Naive thymus-derived CD4-positive, alpha-beta T cell (primary cell): ENCODE measurements around the gene WNT4. TPM values are rescaled to one million over a fixed set of nuclear protein-coding genes. Genes with fewer than 3 reads are reported as not detected.

ENCODE experiments used
- ATAC-seq: fragments of 150-1000 bp; cut with Tn5 transposase; 2 replicates; pipeline ENCODE4 v1.10.0; 2021; ENCODE audit warnings: mild to moderate bottlenecking, moderate library complexity
- CTCF ChIA-PET: fragments of 350-600 bp; sonication (Branson Sonifier 250); formaldehyde crosslinking; loops from one replicate; lab custom pipeline; 2021; ENCODE audit warnings: antibody characterized with exemption; lab: Charles Lee
- POLR2A ChIA-PET: fragments of 350-600 bp; sonication (Branson Sonifier 250); formaldehyde crosslinking; loops from one replicate; lab custom pipeline; 2021; ENCODE audit warnings: antibody characterized with exemption, inconsistent platforms; lab: Charles Lee
- DNase-seq, 9 donors: peaks; one replicate each; pipeline versions ENCODE4 v3.0.0 to v3.0.0-alpha.2; 2020 to 2022; ENCODE audit warnings: mixed read lengths in 1 of 9
- H3K27ac ChIP-seq: one replicate; pipeline ENCODE4 v1.7.0; 2013; ENCODE audit warnings: mild to moderate bottlenecking, low read depth, low read length, moderate library complexity
- H3K27me3 ChIP-seq, 2 donors: one replicate each; pipeline ENCODE4 v1.7.0; 2013; ENCODE audit warnings: low read length in 2 of 2, mild to moderate bottlenecking in 2 of 2, moderate library complexity in 2 of 2; ENCODE audit not compliant: control insufficient read depth in 2 of 2, insufficient read depth in 2 of 2
- H3K36me3 ChIP-seq, 3 experiments: 1 replicate in 2 of 3; 2 replicates in 1 of 3; pipeline ENCODE4 v1.7.0; 2013; ENCODE audit warnings: low read length in 3 of 3, mild to moderate bottlenecking in 3 of 3, moderate library complexity in 1 of 3; ENCODE audit not compliant: insufficient read depth in 3 of 3, control insufficient read depth in 2 of 3
- H3K4me1 ChIP-seq, 2 donors: one replicate each; pipeline ENCODE4 v1.7.0; 2013; ENCODE audit warnings: low read length in 2 of 2, mild to moderate bottlenecking in 2 of 2, moderate library complexity in 1 of 2; ENCODE audit not compliant: control insufficient read depth in 2 of 2, insufficient read depth in 2 of 2
- H3K4me3 ChIP-seq: 2 replicates; pipeline ENCODE4 v1.7.0; 2013; ENCODE audit warnings: mild to moderate bottlenecking, low read length
- H3K9me3 ChIP-seq, 3 experiments: 1 replicate in 2 of 3; 2 replicates in 1 of 3; pipeline ENCODE4 v1.7.0; 2013; ENCODE audit warnings: low read length in 3 of 3; ENCODE audit not compliant: control insufficient read depth in 2 of 3
- H3K27ac Mint-ChIP-seq, 9 donors: one replicate each; pipeline ENCODE4 v1.8.0; 2020 to 2022; ENCODE audit warnings: mixed read lengths in 9 of 9, mild to moderate bottlenecking in 8 of 9, moderate library complexity in 5 of 9, inconsistent platforms in 2 of 9
- H3K27me3 Mint-ChIP-seq, 5 donors: one replicate each; pipeline ENCODE4 v1.8.0; 2021 to 2022; ENCODE audit warnings: mixed read lengths in 5 of 5, mild to moderate bottlenecking in 1 of 5
- H3K36me3 Mint-ChIP-seq, 5 donors: one replicate each; pipeline ENCODE4 v1.8.0; 2020 to 2022; ENCODE audit warnings: mixed read lengths in 5 of 5, mild to moderate bottlenecking in 3 of 5, inconsistent platforms in 1 of 5
- H3K4me1 Mint-ChIP-seq, 7 donors: one replicate each; pipeline ENCODE4 v1.8.0; 2020 to 2022; ENCODE audit warnings: mixed read lengths in 7 of 7, mild to moderate bottlenecking in 3 of 7, inconsistent platforms in 1 of 7
- H3K4me3 Mint-ChIP-seq, 10 donors: one replicate each; pipeline ENCODE4 v1.8.0; 2020 to 2022; ENCODE audit warnings: mild to moderate bottlenecking in 10 of 10, mixed read lengths in 10 of 10, moderate library complexity in 6 of 10, inconsistent platforms in 2 of 10
- H3K9me3 Mint-ChIP-seq, 11 donors: one replicate each; pipeline ENCODE4 v1.8.0; 2020 to 2022; ENCODE audit warnings: mixed read lengths in 11 of 11, mild to moderate bottlenecking in 4 of 11, inconsistent platforms in 1 of 11, moderate library complexity in 1 of 11
- intact Hi-C, 2 donors: fragments of 100-400 bp; cut with micrococcal nuclease; formaldehyde crosslinking; loops; one replicate each; pipeline ENCODE4 v1.15.1; 2023
- polyA plus RNA-seq, 2 donors: library from polyadenylated mRNA; unstranded; fragments of 300-500 nt; fragmentation: Illumina TruSeq; gene quantifications; one replicate each; pipeline ENCODE4 v1.2.3, GENCODE V29; 2021
- total RNA-seq, 6 experiments: library from RNA in 5 of 6; stranded (reverse) in 5 of 6; gene quantifications; 1 replicate in 5 of 6; 2 replicates in 1 of 6; pipeline ENCODE4 v1.2.3 and lab custom pipeline; 2021 to 2026

The WNT4 gene
- total and polyA plus RNA-seq, 7 experiments from 2014 or later: 0.05 TPM; not detected in 6

- Mint-ChIP-seq H3K4me3 (no peak overlapping the region), H3K27ac (no peak overlapping the region), H3K4me1 (peaks cover 0 to 8% (median 0%) of the 10 kb centered on the region in 7 donors), H3K36me3 (no peaks in the 10 kb centered on the region), H3K27me3 (no peaks in the 10 kb centered on the region), H3K9me3 (peaks cover 0 to 1% (median 0%) of the 10 kb centered on the region in 11 donors)
- DNase-seq: no peak
- POLR2A ChIA-PET: no interaction called here
- H3K4me1 ChIP-seq: no peaks in the 10 kb centered on the region
- H3K27ac ChIP-seq: no peak overlapping the region
- H3K9me3 ChIP-seq: no peaks in the 10 kb centered on the region
- intact Hi-C loops: no loop called here
- ATAC-seq: no peak
- H3K4me3 ChIP-seq: no peak overlapping the region
- no peaks in the 10 kb centered on the region for H3K36me3 ChIP-seq
- H3K27me3 ChIP-seq: no peaks in the 10 kb centered on the region
- CTCF ChIA-PET: no interaction called here
Observed at GRCh38 chr1:22127248-22127647, 15.6 kb downstream of the WNT4 start.

DNA sequence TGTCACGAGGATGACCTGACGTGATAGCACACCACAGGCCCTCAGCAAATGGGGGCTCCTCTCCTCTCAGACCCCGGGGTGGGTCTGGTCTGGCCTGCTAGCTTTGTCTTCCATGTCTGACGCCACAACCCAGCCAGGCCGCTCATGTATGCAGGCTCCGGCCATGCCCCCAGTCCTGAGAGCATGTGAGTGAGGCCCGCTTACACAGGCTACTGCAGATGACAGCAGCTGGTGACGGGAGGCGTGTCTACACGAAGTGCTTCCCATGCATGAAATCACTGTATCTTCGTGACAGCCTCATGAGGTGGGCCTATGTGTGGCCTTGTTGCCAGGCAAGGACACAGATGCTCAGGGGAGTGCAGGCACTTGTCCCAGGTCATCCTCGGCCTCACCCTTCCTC lies 16.4 kb downstream of the WNT4 start:
- intact Hi-C loops: no loop called here
- H3K27ac Mint-ChIP-seq: no peak overlapping the region

DNA sequence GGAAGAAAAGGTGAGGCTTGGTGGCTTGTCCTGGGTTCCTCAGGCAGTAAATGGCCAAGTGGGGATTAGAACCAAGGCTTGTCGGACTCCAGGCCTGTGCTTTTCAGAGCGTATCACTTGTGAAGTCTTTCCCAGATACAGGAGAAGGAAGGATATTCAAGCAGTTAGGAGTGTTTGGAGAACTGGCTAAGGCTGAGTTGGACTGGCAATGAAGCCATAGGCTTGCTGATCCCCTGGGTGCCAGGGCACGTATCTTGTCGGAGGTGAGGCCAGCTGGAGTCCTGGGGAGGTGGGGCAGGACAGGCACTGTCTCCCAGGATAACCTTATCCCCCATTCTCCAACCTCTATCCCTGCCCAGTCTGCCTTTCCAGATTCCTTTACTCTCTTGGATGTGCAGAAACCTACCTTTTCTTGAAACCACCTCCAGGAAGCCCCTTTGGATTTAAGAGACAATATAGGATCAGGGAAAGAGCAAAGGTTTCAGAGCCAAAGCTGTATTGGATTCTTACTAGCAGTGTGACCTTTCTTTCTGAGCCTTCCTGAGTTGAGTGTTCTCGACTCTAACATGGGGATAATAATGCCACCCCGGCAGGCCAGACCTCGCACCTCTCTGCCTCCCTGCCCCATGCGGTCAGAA lies 18.2 kb downstream of the WNT4 start:
- no peaks in the 10 kb centered on the region for H3K27me3 Mint-ChIP-seq
- Histone ChIP-seq H3K27ac (no peak overlapping the region), H3K9me3 (no peaks in the 10 kb centered on the region), H3K4me3 (no peak overlapping the region), H3K4me1 (no peaks in the 10 kb centered on the region), H3K27me3 (no peaks in the 10 kb centered on the region), H3K36me3 (peaks cover 0 to 8% (median 0%) of the 10 kb centered on the region in 3 experiments)
- H3K4me3 Mint-ChIP-seq: no peak overlapping the region
- POLR2A ChIA-PET: no interaction called here
- DNase-seq: no peak
- CTCF ChIA-PET: no interaction called here
- peaks cover 0 to 1% (median 0%) of the 10 kb centered on the region in 11 donors for H3K9me3 Mint-ChIP-seq
- no peaks in the 10 kb centered on the region for H3K36me3 Mint-ChIP-seq
- peaks cover 0 to 8% (median 0%) of the 10 kb centered on the region in 7 donors for H3K4me1 Mint-ChIP-seq
- peak overlapping the region in 1 of 9 donors; percentile 71 for H3K27ac Mint-ChIP-seq
- intact Hi-C loops: no loop called here
- ATAC-seq: no peak

More for the DNA sequence above, 16.4 kb downstream of the WNT4 start:
- peaks cover 0 to 8% (median 0%) of the 10 kb centered on the region in 7 donors for H3K4me1 Mint-ChIP-seq
- no peak overlapping the region for H3K4me3 Mint-ChIP-seq
- H3K4me3 ChIP-seq: no peak overlapping the region
- no peaks in the 10 kb centered on the region for H3K36me3 ChIP-seq
- no peaks in the 10 kb centered on the region for H3K9me3 ChIP-seq
- H3K27me3 ChIP-seq: no peaks in the 10 kb centered on the region
- H3K36me3 Mint-ChIP-seq: no peaks in the 10 kb centered on the region
- H3K27me3 Mint-ChIP-seq: no peaks in the 10 kb centered on the region
- ATAC-seq (no peak), DNase-seq (no peak)
- no peaks in the 10 kb centered on the region for H3K4me1 ChIP-seq
- POLR2A ChIA-PET: no interaction called here
- no peak overlapping the region for H3K27ac ChIP-seq
- H3K9me3 Mint-ChIP-seq: peaks cover 0 to 1% (median 0%) of the 10 kb centered on the region in 11 donors
- CTCF ChIA-PET: no interaction called here

- peaks cover 0 to 10% (median 1%) of the 10 kb centered on the region in 7 donors for H3K4me1 Mint-ChIP-seq
- Histone ChIP-seq H3K4me1 (no peaks in the 10 kb centered on the region), H3K27ac (no peak overlapping the region), H3K9me3 (no peaks in the 10 kb centered on the region), H3K36me3 (peaks cover 0 to 16% (median 0%) of the 10 kb centered on the region in 3 experiments), H3K27me3 (no peaks in the 10 kb centered on the region), H3K4me3 (no peak overlapping the region)
- no peaks in the 10 kb centered on the region for H3K27me3 Mint-ChIP-seq
- ChIA-PET CTCF (no interaction called here), POLR2A (no interaction called here)
- H3K4me3 Mint-ChIP-seq: no peak overlapping the region
- intact Hi-C loops: no loop called here
- peak overlapping the region in 3 of 9 donors; percentile 38 to 71 (median 64) for H3K27ac Mint-ChIP-seq
- H3K36me3 Mint-ChIP-seq: peaks cover 0 to 5% (median 2%) of the 10 kb centered on the region in 5 donors
- DNase-seq (no peak), ATAC-seq (no peak)
- H3K9me3 Mint-ChIP-seq: peaks cover 0 to 1% (median 0%) of the 10 kb centered on the region in 11 donors
Observed at GRCh38 chr1:22123901-22124404, 18.9 kb downstream of the WNT4 start.

DNA sequence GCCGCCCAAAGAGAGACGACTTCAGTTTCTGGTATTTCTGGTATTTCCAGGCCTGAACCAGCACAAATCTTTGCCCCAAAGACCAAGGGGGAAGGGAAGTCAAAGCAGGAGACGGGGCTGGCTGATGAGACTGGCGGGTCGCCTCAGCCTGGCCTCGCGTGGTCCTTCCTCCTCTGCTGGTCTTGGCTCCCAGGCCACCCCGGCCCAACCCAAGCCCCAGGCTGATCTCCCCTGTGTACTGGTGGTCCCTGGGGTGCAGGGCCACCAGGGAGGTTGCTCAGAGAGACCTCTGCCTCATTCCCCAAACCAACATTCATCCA lies 19.9 kb downstream of the WNT4 start:
- peaks cover 0 to 1% (median 0%) of the 10 kb centered on the region in 11 donors for H3K9me3 Mint-ChIP-seq
- H3K27ac Mint-ChIP-seq: no peak overlapping the region
- peaks cover 0 to 8% (median 6%) of the 10 kb centered on the region in 5 donors for H3K36me3 Mint-ChIP-seq
- Histone ChIP-seq H3K4me3 (no peak overlapping the region), H3K27me3 (no peaks in the 10 kb centered on the region), H3K4me1 (no peaks in the 10 kb centered on the region), H3K36me3 (peaks cover 0 to 25% (median 0%) of the 10 kb centered on the region in 3 experiments), H3K9me3 (no peaks in the 10 kb centered on the region), H3K27ac (no peak overlapping the region)
- intact Hi-C loops: no loop called here
- peaks cover 0 to 13% (median 4%) of the 10 kb centered on the region in 7 donors for H3K4me1 Mint-ChIP-seq
- H3K4me3 Mint-ChIP-seq: no peak overlapping the region
- no peaks in the 10 kb centered on the region for H3K27me3 Mint-ChIP-seq
- ChIA-PET POLR2A (no interaction called here), CTCF (no interaction called here)
- no peak for DNase-seq
- no peak for ATAC-seq

DNA sequence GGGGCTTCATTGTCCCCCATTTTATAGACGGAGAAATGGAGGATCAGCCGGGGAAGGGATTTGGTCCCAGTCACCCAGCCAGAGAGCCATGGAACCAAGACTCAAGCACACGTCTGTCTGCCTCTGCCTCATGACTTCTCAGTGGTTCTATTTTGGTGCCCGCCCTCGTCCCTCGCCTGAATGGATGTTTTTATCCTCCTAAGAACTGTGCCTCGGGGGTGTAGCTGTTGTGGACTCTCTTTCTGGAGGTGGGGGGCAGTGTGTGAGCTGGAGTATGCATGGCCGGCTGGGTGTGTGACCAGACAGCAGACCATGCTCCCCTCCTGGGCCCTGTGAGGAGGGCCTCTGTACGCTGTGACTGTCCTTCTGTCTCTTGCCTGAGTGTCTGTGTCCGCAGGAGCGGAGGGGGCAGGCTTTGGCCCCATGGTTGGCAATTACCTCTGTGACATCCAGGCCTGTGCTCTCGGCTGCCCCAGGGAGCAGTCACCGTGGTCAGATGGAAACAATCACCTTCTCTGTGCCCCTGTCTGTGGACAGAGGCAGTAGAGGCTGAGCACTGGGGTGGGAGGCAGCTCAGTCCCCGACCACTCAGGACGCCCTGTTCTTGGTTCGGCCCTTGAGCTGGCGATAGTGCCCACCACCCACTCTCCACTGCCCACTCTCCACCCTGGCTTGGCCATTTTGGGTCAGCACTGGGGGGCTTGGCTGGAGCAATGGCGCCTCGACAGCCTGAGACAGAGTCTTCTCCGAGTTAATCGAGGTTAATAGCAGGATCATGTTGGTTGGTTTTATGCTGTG lies 20.4 kb downstream of the WNT4 start:
- peaks cover 0 to 7% (median 4%) of the 10 kb centered on the region in 7 donors for H3K4me1 Mint-ChIP-seq
- intact Hi-C loops: no loop called here
- ChIA-PET POLR2A (no interaction called here), CTCF (no interaction called here)
- ATAC-seq: no peak
- H3K27me3 Mint-ChIP-seq: no peaks in the 10 kb centered on the region
- H3K27me3 ChIP-seq: no peaks in the 10 kb centered on the region
- no peak overlapping the region for H3K4me3 ChIP-seq
- H3K36me3 ChIP-seq: peaks cover 0 to 29% (median 0%) of the 10 kb centered on the region in 3 experiments
- peak overlapping the region in 2 of 9 donors; percentile 43 to 67 for H3K27ac Mint-ChIP-seq
- H3K36me3 Mint-ChIP-seq: peaks cover 0 to 8% (median 6%) of the 10 kb centered on the region in 5 donors
- no peak for DNase-seq
- H3K9me3 ChIP-seq: no peaks in the 10 kb centered on the region
- no peaks in the 10 kb centered on the region for H3K9me3 Mint-ChIP-seq
- no peaks in the 10 kb centered on the region for H3K4me1 ChIP-seq
- H3K4me3 Mint-ChIP-seq: no peak overlapping the region
- H3K27ac ChIP-seq: no peak overlapping the region
